ENCODE measurements around the gene DIP2A. TPM values are rescaled to one million over a fixed set of nuclear protein-coding genes. Genes with fewer than 3 reads are reported as not detected.

Gene DIP2A
- total and polyA plus RNA-seq, 2 donors, result 11.9 to 53.1 TPM

GRCh38 chr21:46480466-46480865 lies 21.8 kb downstream of the DIP2A start:
- 97% methylated on average over 5 of the region's 5 CpGs for WGBS
- Histone ChIP-seq H3K4me3 (ENCODE audit: low read length in 2 of 2) (no peak overlapping the region), H3K36me3 (ENCODE audit: control insufficient read depth in 2 of 2, insufficient read depth in 2 of 2, low read length in 1 of 2) (peaks cover 5 to 14% of the 10 kb centered on the region in 2 donors), H3K4me1 (ENCODE audit: control insufficient read depth in 2 of 2, insufficient read depth in 2 of 2, low read length in 2 of 2) (no peaks in the 10 kb centered on the region), H3K27me3 (ENCODE audit: control insufficient read depth in 2 of 2, insufficient read depth in 1 of 2, low read length in 1 of 2) (no peaks in the 10 kb centered on the region), H3K9me3 (ENCODE audit: control insufficient read depth in 2 of 2, insufficient read depth in 1 of 2, low read length in 1 of 2) (no peaks in the 10 kb centered on the region), H3K27ac (ENCODE audit: low read depth in 1 of 2, low read length in 1 of 2) (no peak overlapping the region)
- no peak for DNase-seq (ENCODE audit: low read depth in 6 of 9, low spot score in 9 of 9)

GRCh38 chr21:46482225-46482845 lies 23.6 kb downstream of the DIP2A start:
- H3K4me1 ChIP-seq (ENCODE audit: control insufficient read depth in 2 of 2, insufficient read depth in 2 of 2, low read length in 2 of 2), result no peaks in the 10 kb centered on the region
- no peaks in the 10 kb centered on the region for H3K9me3 ChIP-seq (ENCODE audit: control insufficient read depth in 2 of 2, insufficient read depth in 1 of 2, low read length in 1 of 2)
- no peak overlapping the region for H3K4me3 ChIP-seq (ENCODE audit: low read length in 2 of 2)
- 97% methylated on average over 6 of the region's 6 CpGs for WGBS
- H3K36me3 ChIP-seq (ENCODE audit: control insufficient read depth in 2 of 2, insufficient read depth in 2 of 2, low read length in 1 of 2), result peaks cover 5 to 16% of the 10 kb centered on the region in 2 donors
- no peaks in the 10 kb centered on the region for H3K27me3 ChIP-seq (ENCODE audit: control insufficient read depth in 2 of 2, insufficient read depth in 1 of 2, low read length in 1 of 2)
- DNase-seq (ENCODE audit: low read depth in 6 of 9, low spot score in 9 of 9), result no peak
- no peak overlapping the region for H3K27ac ChIP-seq (ENCODE audit: low read depth in 1 of 2, low read length in 1 of 2)

GRCh38 chr21:46482846-46483231 lies 24.1 kb downstream of the DIP2A start:
- Histone ChIP-seq H3K4me1 (ENCODE audit: control insufficient read depth in 2 of 2, insufficient read depth in 2 of 2, low read length in 2 of 2) (no peaks in the 10 kb centered on the region), H3K36me3 (ENCODE audit: control insufficient read depth in 2 of 2, insufficient read depth in 2 of 2, low read length in 1 of 2) (peaks cover 5 to 16% of the 10 kb centered on the region in 2 donors), H3K27ac (ENCODE audit: low read depth in 1 of 2, low read length in 1 of 2) (no peak overlapping the region), H3K27me3 (ENCODE audit: control insufficient read depth in 2 of 2, insufficient read depth in 1 of 2, low read length in 1 of 2) (no peaks in the 10 kb centered on the region), H3K4me3 (ENCODE audit: low read length in 2 of 2) (no peak overlapping the region), H3K9me3 (ENCODE audit: control insufficient read depth in 2 of 2, insufficient read depth in 1 of 2, low read length in 1 of 2) (no peaks in the 10 kb centered on the region)
- no peak for DNase-seq (ENCODE audit: low read depth in 6 of 9, low spot score in 9 of 9)
- 93% methylated on average over 2 of the region's 2 CpGs for WGBS

GRCh38 chr21:46483300-46484295 lies 24.9 kb downstream of the DIP2A start:
- Histone ChIP-seq H3K27ac (ENCODE audit: low read depth in 1 of 2, low read length in 1 of 2) (no peak overlapping the region), H3K36me3 (ENCODE audit: control insufficient read depth in 2 of 2, insufficient read depth in 2 of 2, low read length in 1 of 2) (peaks cover 5 to 19% of the 10 kb centered on the region in 2 donors), H3K4me3 (ENCODE audit: low read length in 2 of 2) (no peak overlapping the region), H3K27me3 (ENCODE audit: control insufficient read depth in 2 of 2, insufficient read depth in 1 of 2, low read length in 1 of 2) (no peaks in the 10 kb centered on the region), H3K9me3 (ENCODE audit: control insufficient read depth in 2 of 2, insufficient read depth in 1 of 2, low read length in 1 of 2) (no peaks in the 10 kb centered on the region), H3K4me1 (ENCODE audit: control insufficient read depth in 2 of 2, insufficient read depth in 2 of 2, low read length in 2 of 2) (no peaks in the 10 kb centered on the region)
- 92% methylated on average over 6 of the region's 6 CpGs for WGBS
- no peak for DNase-seq (ENCODE audit: low read depth in 6 of 9, low spot score in 9 of 9)

- DNase-seq (ENCODE audit: low read depth in 6 of 9, low spot score in 9 of 9), result no peak
- no peaks in the 10 kb centered on the region for H3K27me3 ChIP-seq (ENCODE audit: control insufficient read depth in 2 of 2, insufficient read depth in 1 of 2, low read length in 1 of 2)
- peaks cover 0 to 19% of the 10 kb centered on the region in 2 donors for H3K36me3 ChIP-seq (ENCODE audit: control insufficient read depth in 2 of 2, insufficient read depth in 2 of 2, low read length in 1 of 2)
- H3K4me3 ChIP-seq (ENCODE audit: low read length in 2 of 2), result no peak overlapping the region
- H3K9me3 ChIP-seq (ENCODE audit: control insufficient read depth in 2 of 2, insufficient read depth in 1 of 2, low read length in 1 of 2), result no peaks in the 10 kb centered on the region
- no peak overlapping the region for H3K27ac ChIP-seq (ENCODE audit: low read depth in 1 of 2, low read length in 1 of 2)
- H3K4me1 ChIP-seq (ENCODE audit: control insufficient read depth in 2 of 2, insufficient read depth in 2 of 2, low read length in 2 of 2), result no peaks in the 10 kb centered on the region
- WGBS, result 90% methylated on average over 4 of the region's 4 CpGs
Measured at GRCh38 chr21:46486481-46487126, 27.9 kb downstream of the DIP2A start.

- peaks cover 0 to 8% of the 10 kb centered on the region in 2 donors for H3K9me3 ChIP-seq (ENCODE audit: control insufficient read depth in 2 of 2, insufficient read depth in 1 of 2, low read length in 1 of 2)
- DNase-seq (ENCODE audit: low read depth in 6 of 9, low spot score in 9 of 9), result peak in 2 of 9 donors; percentile 4 to 31
- H3K4me1 ChIP-seq (ENCODE audit: control insufficient read depth in 2 of 2, insufficient read depth in 2 of 2, low read length in 2 of 2), result no peaks in the 10 kb centered on the region
- no peaks in the 10 kb centered on the region for H3K27me3 ChIP-seq (ENCODE audit: control insufficient read depth in 2 of 2, insufficient read depth in 1 of 2, low read length in 1 of 2)
- WGBS, result 80% methylated on average over 6 of the region's 6 CpGs
- H3K36me3 ChIP-seq (ENCODE audit: control insufficient read depth in 2 of 2, insufficient read depth in 2 of 2, low read length in 1 of 2), result peaks cover 0 to 35% of the 10 kb centered on the region in 2 donors
- no peak overlapping the region for H3K27ac ChIP-seq (ENCODE audit: low read depth in 1 of 2, low read length in 1 of 2)
- H3K4me3 ChIP-seq (ENCODE audit: low read length in 2 of 2), result no peak overlapping the region
Measured at GRCh38 chr21:46489162-46489663, 30.5 kb downstream of the DIP2A start.

GRCh38 chr21:46489800-46490199 lies 31.1 kb downstream of the DIP2A start:
- H3K36me3 ChIP-seq (ENCODE audit: control insufficient read depth in 2 of 2, insufficient read depth in 2 of 2, low read length in 1 of 2), result peaks cover 0 to 36% of the 10 kb centered on the region in 2 donors
- no peak overlapping the region for H3K27ac ChIP-seq (ENCODE audit: low read depth in 1 of 2, low read length in 1 of 2)
- 97% methylated on average over 10 of the region's 10 CpGs for WGBS
- H3K4me3 ChIP-seq (ENCODE audit: low read length in 2 of 2), result no peak overlapping the region
- peaks cover 0 to 8% of the 10 kb centered on the region in 2 donors for H3K9me3 ChIP-seq (ENCODE audit: control insufficient read depth in 2 of 2, insufficient read depth in 1 of 2, low read length in 1 of 2)
- H3K4me1 ChIP-seq (ENCODE audit: control insufficient read depth in 2 of 2, insufficient read depth in 2 of 2, low read length in 2 of 2), result no peaks in the 10 kb centered on the region
- H3K27me3 ChIP-seq (ENCODE audit: control insufficient read depth in 2 of 2, insufficient read depth in 1 of 2, low read length in 1 of 2), result no peaks in the 10 kb centered on the region
- no peak for DNase-seq (ENCODE audit: low read depth in 6 of 9, low spot score in 9 of 9)

GRCh38 chr21:46491553-46491952 lies 32.9 kb downstream of the DIP2A start:
- WGBS, result 97% methylated on average over 3 of the region's 3 CpGs
- H3K36me3 ChIP-seq (ENCODE audit: control insufficient read depth in 2 of 2, insufficient read depth in 2 of 2, low read length in 1 of 2), result peaks cover 0 to 33% of the 10 kb centered on the region in 2 donors
- H3K4me1 ChIP-seq (ENCODE audit: control insufficient read depth in 2 of 2, insufficient read depth in 2 of 2, low read length in 2 of 2), result no peaks in the 10 kb centered on the region
- H3K27me3 ChIP-seq (ENCODE audit: control insufficient read depth in 2 of 2, insufficient read depth in 1 of 2, low read length in 1 of 2), result no peaks in the 10 kb centered on the region
- H3K27ac ChIP-seq (ENCODE audit: low read depth in 1 of 2, low read length in 1 of 2), result no peak overlapping the region
- peaks cover 0 to 8% of the 10 kb centered on the region in 2 donors for H3K9me3 ChIP-seq (ENCODE audit: control insufficient read depth in 2 of 2, insufficient read depth in 1 of 2, low read length in 1 of 2)
- no peak overlapping the region for H3K4me3 ChIP-seq (ENCODE audit: low read length in 2 of 2)
- no peak for DNase-seq (ENCODE audit: low read depth in 6 of 9, low spot score in 9 of 9)
